HG03378 (cell line): ENCODE results near the gene CX3CL1.

Source experiments
- ATAC-seq: cut with Tn5 transposase; IDR thresholded peaks from one replicate; pipeline ENCODE4 v1.9.1; 2021; ENCODE audit warnings: mild to moderate bottlenecking, moderate library complexity; ENCODE audit not compliant: unreplicated experiment

CX3CL1 gene

DNA sequence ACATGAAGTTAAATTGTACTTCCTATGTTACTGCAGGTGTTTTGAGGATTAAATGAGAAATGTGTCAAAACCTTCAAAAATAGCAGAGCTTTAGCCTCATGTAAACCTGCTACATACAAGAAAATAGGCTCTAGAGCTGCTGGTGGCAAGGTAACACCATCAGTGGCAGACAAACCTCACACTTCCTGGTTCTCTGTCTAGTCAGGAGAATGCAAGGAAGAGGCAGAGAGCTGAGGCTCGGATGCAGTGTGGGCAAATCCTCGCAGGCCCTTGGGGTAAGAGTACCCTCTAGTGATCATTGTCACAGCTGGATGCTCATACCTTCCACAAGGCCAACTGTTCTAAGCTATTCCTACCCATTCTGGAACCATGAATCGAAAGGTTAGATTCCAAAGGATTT, 60.7 kb downstream of the CX3CL1 start:
- no peak for ATAC-seq

GRCh38 chr16:57434003-57434402, 61.7 kb downstream of the CX3CL1 start:
- ATAC-seq: no peak
